ENCODE measurements around the gene NFYC. TPM values are rescaled to one million over a fixed set of nuclear protein-coding genes. Genes with fewer than 3 reads are reported as not detected.

Gene NFYC
- total RNA-seq, 2 donors from 2014 or later, result 57.0 to 75.1 TPM

GRCh38 chr1:40803447-40803846, 111.9 kb downstream of the NFYC start:
- no peak for DNase-seq (ENCODE audit: low spot score)
- Histone ChIP-seq H3K27me3 (no peaks in the 10 kb centered on the region), H3K9me3 (no peaks in the 10 kb centered on the region), H3K36me3 (no peaks in the 10 kb centered on the region), H3K4me1 (peaks cover 0 to 51% of the 10 kb centered on the region in 2 donors), H3K4me3 (no peak overlapping the region), H3K27ac (peak overlapping the region in 1 of 2 donors; percentile 78)
- TF ChIP-seq CTCF (IDR thresholded peaks at IDR 0.05), result no peak

GRCh38 chr1:40803902-40804301, 112.4 kb downstream of the NFYC start:
- DNase-seq (ENCODE audit: low spot score), result no peak
- H3K4me3 ChIP-seq, result no peak overlapping the region
- H3K27me3 ChIP-seq, result no peaks in the 10 kb centered on the region
- no peaks in the 10 kb centered on the region for H3K36me3 ChIP-seq
- no peak overlapping the region for H3K27ac ChIP-seq
- no peaks in the 10 kb centered on the region for H3K9me3 ChIP-seq
- no peak for TF ChIP-seq CTCF (IDR thresholded peaks at IDR 0.05)
- peaks cover 0 to 51% of the 10 kb centered on the region in 2 donors for H3K4me1 ChIP-seq

- H3K4me3 ChIP-seq, result no peak overlapping the region
- H3K27ac ChIP-seq, result no peak overlapping the region
- no peaks in the 10 kb centered on the region for H3K36me3 ChIP-seq
- peaks cover 0 to 35% of the 10 kb centered on the region in 2 donors for H3K4me1 ChIP-seq
- no peak for DNase-seq (ENCODE audit: low spot score)
- H3K9me3 ChIP-seq, result no peaks in the 10 kb centered on the region
- no peak for TF ChIP-seq CTCF (IDR thresholded peaks at IDR 0.05)
- H3K27me3 ChIP-seq, result no peaks in the 10 kb centered on the region
Observed at GRCh38 chr1:40806240-40806639, 114.7 kb downstream of the NFYC start.

GRCh38 chr1:40806731-40807695, 115.5 kb downstream of the NFYC start:
- DNase-seq (ENCODE audit: low spot score), result no peak
- peak overlapping the region in 1 of 2 donors; percentile 7 for H3K4me3 ChIP-seq

GRCh38 chr1:40808002-40808401, 116.5 kb downstream of the NFYC start:
- Histone ChIP-seq H3K27me3 (no peaks in the 10 kb centered on the region), H3K9me3 (no peaks in the 10 kb centered on the region), H3K4me1 (peaks cover 0 to 26% of the 10 kb centered on the region in 2 donors), H3K4me3 (no peak overlapping the region), H3K36me3 (no peaks in the 10 kb centered on the region), H3K27ac (no peak overlapping the region)
- no peak for DNase-seq (ENCODE audit: low spot score)
- no peak for TF ChIP-seq CTCF (IDR thresholded peaks at IDR 0.05)

More at GRCh38 chr1:40806731-40807695, 115.5 kb downstream of the NFYC start:
- no peak for TF ChIP-seq CTCF (IDR thresholded peaks at IDR 0.05)
- H3K27ac ChIP-seq, result peak overlapping the region; percentile 50 to 53
- no peaks in the 10 kb centered on the region for H3K36me3 ChIP-seq
- no peaks in the 10 kb centered on the region for H3K27me3 ChIP-seq
- peaks cover 0 to 28% of the 10 kb centered on the region in 2 donors for H3K4me1 ChIP-seq
- H3K9me3 ChIP-seq, result no peaks in the 10 kb centered on the region
